Medulla oblongata (tissue), 1 donor: ENCODE measurements around the gene GSDMA.

Experiments used
- DNase-seq: peaks from one replicate; pipeline ENCODE4 v3.0.0-alpha.2; 2015; ENCODE audit errors: extremely low spot score

The GSDMA gene

GRCh38 chr17:40022497-40022896 lies 59.7 kb downstream of the GSDMA start:
- DNase-seq: no peak

GRCh38 chr17:40022961-40023541 lies 60.2 kb downstream of the GSDMA start:
- DNase-seq: no peak

GRCh38 chr17:40023590-40024292 lies 60.9 kb downstream of the GSDMA start:
- DNase-seq: no peak

- DNase-seq: no peak
Observed at GRCh38 chr17:40024901-40025300, 62.1 kb downstream of the GSDMA start.

GRCh38 chr17:40025559-40025958 lies 62.8 kb downstream of the GSDMA start:
- no peak for DNase-seq

GRCh38 chr17:40025991-40026815 lies 63.4 kb downstream of the GSDMA start:
- DNase-seq: no peak

- DNase-seq: peak; percentile 84
Observed at GRCh38 chr17:40026816-40027613, 64.2 kb downstream of the GSDMA start.
